Measurements from ENCODE around the gene REV3L. TPM values are rescaled to one million over a fixed set of nuclear protein-coding genes. Genes with fewer than 3 reads are reported as not detected.

REV3L gene
- total and polyA plus RNA-seq, 12 donors = 16.8 to 45.7 (median 26.6) TPM

GRCh38 chr6:111379302-111379701 is 103.7 kb downstream of the REV3L start:
- intact Hi-C loops (cut with DNase I) = loop anchor here in 1 of 2 donors (10.0 kb wide), 1 partner anchor 265 kb away; no protein-coding TSS in a partner anchor
- TF ChIP-seq, protein P1, sequence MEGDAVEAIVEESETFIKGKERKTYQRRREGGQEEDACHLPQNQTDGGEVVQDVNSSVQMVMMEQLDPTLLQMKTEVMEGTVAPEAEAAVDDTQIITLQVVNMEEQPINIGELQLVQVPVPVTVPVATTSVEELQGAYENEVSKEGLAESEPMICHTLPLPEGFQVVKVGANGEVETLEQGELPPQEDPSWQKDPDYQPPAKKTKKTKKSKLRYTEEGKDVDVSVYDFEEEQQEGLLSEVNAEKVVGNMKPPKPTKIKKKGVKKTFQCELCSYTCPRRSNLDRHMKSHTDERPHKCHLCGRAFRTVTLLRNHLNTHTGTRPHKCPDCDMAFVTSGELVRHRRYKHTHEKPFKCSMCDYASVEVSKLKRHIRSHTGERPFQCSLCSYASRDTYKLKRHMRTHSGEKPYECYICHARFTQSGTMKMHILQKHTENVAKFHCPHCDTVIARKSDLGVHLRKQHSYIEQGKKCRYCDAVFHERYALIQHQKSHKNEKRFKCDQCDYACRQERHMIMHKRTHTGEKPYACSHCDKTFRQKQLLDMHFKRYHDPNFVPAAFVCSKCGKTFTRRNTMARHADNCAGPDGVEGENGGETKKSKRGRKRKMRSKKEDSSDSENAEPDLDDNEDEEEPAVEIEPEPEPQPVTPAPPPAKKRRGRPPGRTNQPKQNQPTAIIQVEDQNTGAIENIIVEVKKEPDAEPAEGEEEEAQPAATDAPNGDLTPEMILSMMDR (IDR thresholded peaks at IDR 0.05) = no peak
- no peak for TF ChIP-seq POLR2A (IDR thresholded peaks at IDR 0.05)
- no peaks in the 10 kb centered on the region for H3K4me1 ChIP-seq (replicated peaks in 1 of 2)
- peaks cover 0 to 41% of the 10 kb centered on the region in 2 donors for H3K36me3 ChIP-seq (replicated peaks in 1 of 2)
- H3K9me3 ChIP-seq (replicated peaks in 1 of 3) = no peaks in the 10 kb centered on the region
- DNase-seq = no peak
- no peaks in the 10 kb centered on the region for H3K27me3 ChIP-seq
- H3K27ac ChIP-seq = no peak overlapping the region
- H3K4me3 ChIP-seq = no peak overlapping the region

- Histone ChIP-seq H3K27me3 (no peaks in the 10 kb centered on the region), H3K9me3 (replicated peaks in 1 of 3) (no peaks in the 10 kb centered on the region), H3K4me1 (replicated peaks in 1 of 2) (no peaks in the 10 kb centered on the region), H3K36me3 (replicated peaks in 1 of 2) (peaks cover 0 to 44% of the 10 kb centered on the region in 2 donors), H3K4me3 (no peak overlapping the region), H3K27ac (no peak overlapping the region)
- DNase-seq = no peak
- intact Hi-C loops (cut with DNase I) = loop anchor here in 1 of 2 donors (10.0 kb wide), 1 partner anchor 267 kb away; no protein-coding TSS in a partner anchor
- no peak for TF ChIP-seq POLR2A (IDR thresholded peaks at IDR 0.05)
- TF ChIP-seq, protein P1 (IDR thresholded peaks at IDR 0.05) = no peak
- 95 to 100% (median 98%) methylated on average over 2 of the region's 2 CpGs for WGBS, 4 donors
Measured at GRCh38 chr6:111377558-111378120, 105.4 kb downstream of the REV3L start.

- 49 to 65% (median 53%) methylated on average over 9 of the region's 9 CpGs for WGBS, 4 donors
- peak in 5 of 7 donors; percentile 14 to 29 (median 24) for DNase-seq
- intact Hi-C loops (cut with DNase I) = no loop called here
- TF ChIP-seq POLR2A (IDR thresholded peaks at IDR 0.05) = no peak
- TF ChIP-seq, protein P1 (IDR thresholded peaks at IDR 0.05) = no peak
- no peak overlapping the region for H3K4me3 ChIP-seq
- peaks cover 0 to 8% of the 10 kb centered on the region in 2 donors for H3K36me3 ChIP-seq (replicated peaks in 1 of 2)
- no peak overlapping the region for H3K27ac ChIP-seq
- no peaks in the 10 kb centered on the region for H3K27me3 ChIP-seq
- H3K4me1 ChIP-seq (replicated peaks in 1 of 2) = peaks cover 0 to 9% of the 10 kb centered on the region in 2 donors
- no peaks in the 10 kb centered on the region for H3K9me3 ChIP-seq (replicated peaks in 1 of 3)
Measured at GRCh38 chr6:111367393-111368088, 115.5 kb downstream of the REV3L start.

DNA sequence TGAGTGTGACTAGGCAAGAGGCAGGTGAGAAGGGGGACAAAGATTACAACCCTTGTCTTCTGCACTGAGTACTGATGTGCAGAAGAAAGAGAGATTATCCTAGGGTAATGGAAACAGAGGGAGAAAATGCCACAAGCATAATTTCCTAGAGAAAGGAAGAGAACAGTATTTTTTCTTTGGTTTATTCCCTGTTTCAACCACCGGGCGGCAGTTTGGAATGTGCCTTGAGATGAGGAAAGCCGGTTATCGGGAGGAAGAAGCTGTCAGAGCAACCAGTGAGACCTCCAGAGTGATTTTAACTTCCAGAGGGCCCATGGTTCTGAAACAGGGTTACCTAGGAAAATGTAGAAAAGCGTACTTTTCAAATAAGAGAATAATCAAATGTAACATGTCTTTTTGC is 121.4 kb downstream of the REV3L start:
- peak in 5 of 7 donors; percentile 38 to 63 (median 54) for DNase-seq
- no peak for TF ChIP-seq POLR2A (IDR thresholded peaks at IDR 0.05)
- TF ChIP-seq, protein P1 (IDR thresholded peaks at IDR 0.05) = peak; percentile 23 to 64 (median 50)
- H3K36me3 ChIP-seq (replicated peaks in 1 of 2) = peaks cover 0 to 18% of the 10 kb centered on the region in 2 donors

More for the DNA sequence above, 121.4 kb downstream of the REV3L start:
- Histone ChIP-seq H3K4me3 (no peak overlapping the region), H3K4me1 (replicated peaks in 1 of 2) (no peaks in the 10 kb centered on the region), H3K9me3 (replicated peaks in 1 of 3) (no peaks in the 10 kb centered on the region), H3K27ac (no peak overlapping the region), H3K27me3 (no peaks in the 10 kb centered on the region)
- intact Hi-C loops (cut with DNase I) = no loop called here
- 20 to 37% (median 32%) methylated on average over 5 of the region's 5 CpGs for WGBS, 4 donors

Data from adrenal gland (tissue), 12 donors.